Measurements from ENCODE around the gene TRAPPC6A.

DNA sequence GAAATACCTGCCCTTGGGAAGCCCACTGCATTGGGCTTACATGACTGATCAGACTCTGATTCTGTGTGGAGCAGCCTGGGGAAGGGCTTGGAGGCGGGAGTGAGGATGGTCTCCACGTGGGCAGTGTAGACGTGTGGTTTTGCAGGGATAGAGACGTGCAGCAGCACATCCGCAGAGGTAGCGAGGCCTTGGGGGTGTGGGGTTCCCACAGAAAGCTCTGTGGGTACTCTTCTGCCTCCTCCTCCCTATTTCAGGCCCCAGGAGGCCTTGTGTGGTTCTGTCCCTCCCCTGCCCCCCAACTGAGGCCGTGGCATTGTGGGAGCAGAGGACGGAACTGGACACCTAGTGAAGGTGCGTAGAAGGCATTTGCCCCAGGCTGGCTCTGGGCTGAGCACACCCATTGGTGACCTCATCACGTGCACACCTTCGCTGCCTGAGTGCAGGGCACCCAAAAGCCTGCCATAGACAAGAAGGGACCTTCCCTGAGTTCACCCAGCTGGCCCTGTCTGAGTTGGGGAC lies 56.2 kb downstream of the TRAPPC6A start:
- TF ChIP-seq, protein P1, sequence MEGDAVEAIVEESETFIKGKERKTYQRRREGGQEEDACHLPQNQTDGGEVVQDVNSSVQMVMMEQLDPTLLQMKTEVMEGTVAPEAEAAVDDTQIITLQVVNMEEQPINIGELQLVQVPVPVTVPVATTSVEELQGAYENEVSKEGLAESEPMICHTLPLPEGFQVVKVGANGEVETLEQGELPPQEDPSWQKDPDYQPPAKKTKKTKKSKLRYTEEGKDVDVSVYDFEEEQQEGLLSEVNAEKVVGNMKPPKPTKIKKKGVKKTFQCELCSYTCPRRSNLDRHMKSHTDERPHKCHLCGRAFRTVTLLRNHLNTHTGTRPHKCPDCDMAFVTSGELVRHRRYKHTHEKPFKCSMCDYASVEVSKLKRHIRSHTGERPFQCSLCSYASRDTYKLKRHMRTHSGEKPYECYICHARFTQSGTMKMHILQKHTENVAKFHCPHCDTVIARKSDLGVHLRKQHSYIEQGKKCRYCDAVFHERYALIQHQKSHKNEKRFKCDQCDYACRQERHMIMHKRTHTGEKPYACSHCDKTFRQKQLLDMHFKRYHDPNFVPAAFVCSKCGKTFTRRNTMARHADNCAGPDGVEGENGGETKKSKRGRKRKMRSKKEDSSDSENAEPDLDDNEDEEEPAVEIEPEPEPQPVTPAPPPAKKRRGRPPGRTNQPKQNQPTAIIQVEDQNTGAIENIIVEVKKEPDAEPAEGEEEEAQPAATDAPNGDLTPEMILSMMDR (IDR thresholded peaks at IDR 0.05), result no peak
- TF ChIP-seq POLR2A (IDR thresholded peaks at IDR 0.05), result no peak

All from ovary (tissue), 3 donors.